OCI-LY1 (cell line): ENCODE data around the gene ACP5.
A peak's percentile ranks its signal among the peaks of the same experiment; 100 is the strongest.

Experiments used
- EZH2 ChIP-seq: fragments of 200-600 bp; sonication (generic), shearing (Covaris generic); IDR thresholded peaks from 2 replicates; pipeline ENCODE4 v1.8.0; 2017; ENCODE audit warnings: borderline replicate concordance, mixed run types, mild to moderate bottlenecking, antibody characterized with exemption, low read length, moderate library complexity, mixed read lengths
- TF ChIP-seq, protein P1 (sequence below): fragments of 200-600 bp; sonication (generic), shearing (Covaris generic); IDR thresholded peaks from 2 replicates; pipeline ENCODE4 v1.5.1; 2017; ENCODE audit warnings: mild to moderate bottlenecking, antibody characterized with exemption, low read length, moderate library complexity, mixed read lengths

DNA sequence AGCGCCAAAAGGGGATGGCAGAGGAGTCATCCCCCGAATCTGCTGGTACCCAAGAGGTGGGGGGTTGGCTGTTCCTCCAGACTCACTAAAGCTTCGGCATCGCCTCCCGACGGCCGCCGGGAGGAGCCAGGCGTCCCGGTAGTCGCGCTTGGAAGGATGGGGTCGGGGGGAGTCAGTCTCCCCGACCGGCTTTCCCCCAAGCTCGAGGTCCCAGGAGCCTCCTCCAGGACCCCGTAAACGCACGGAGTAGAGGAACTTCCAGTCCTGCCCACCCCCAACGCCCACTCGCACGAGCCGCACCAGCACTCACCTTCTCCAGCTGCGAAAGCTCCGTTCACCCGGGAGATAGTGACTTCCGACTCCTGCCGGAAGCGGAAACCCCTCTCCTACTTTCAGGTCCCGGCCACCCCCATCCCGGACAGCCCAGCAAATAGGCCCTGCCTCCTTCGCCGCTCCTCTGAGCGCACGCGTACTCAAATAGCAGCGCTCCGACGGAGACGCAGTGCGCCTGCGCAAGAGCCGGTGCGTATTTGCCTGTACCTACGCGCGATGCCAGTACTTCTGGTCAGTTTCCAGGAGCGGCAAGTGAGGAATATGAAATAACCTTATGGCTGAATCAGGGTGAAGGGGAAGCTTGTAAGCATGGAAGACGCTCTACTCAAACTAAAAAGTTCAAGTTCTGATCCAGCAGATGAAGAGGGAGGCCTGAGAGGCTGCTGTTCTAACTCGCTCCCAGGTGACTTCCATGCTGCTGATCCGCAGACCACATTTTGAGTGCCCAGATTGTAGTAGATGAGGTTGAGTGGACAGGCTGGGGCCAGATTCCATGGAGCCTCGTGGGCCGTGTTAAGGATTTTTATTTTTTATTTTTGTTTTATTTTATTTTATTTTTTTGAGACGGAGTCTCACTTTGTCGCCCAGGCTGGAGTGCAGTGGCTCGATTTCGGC lies 18.3 kb downstream of the ACP5 start, which contains the start of gene ELOF1:
- TF ChIP-seq, protein P1, sequence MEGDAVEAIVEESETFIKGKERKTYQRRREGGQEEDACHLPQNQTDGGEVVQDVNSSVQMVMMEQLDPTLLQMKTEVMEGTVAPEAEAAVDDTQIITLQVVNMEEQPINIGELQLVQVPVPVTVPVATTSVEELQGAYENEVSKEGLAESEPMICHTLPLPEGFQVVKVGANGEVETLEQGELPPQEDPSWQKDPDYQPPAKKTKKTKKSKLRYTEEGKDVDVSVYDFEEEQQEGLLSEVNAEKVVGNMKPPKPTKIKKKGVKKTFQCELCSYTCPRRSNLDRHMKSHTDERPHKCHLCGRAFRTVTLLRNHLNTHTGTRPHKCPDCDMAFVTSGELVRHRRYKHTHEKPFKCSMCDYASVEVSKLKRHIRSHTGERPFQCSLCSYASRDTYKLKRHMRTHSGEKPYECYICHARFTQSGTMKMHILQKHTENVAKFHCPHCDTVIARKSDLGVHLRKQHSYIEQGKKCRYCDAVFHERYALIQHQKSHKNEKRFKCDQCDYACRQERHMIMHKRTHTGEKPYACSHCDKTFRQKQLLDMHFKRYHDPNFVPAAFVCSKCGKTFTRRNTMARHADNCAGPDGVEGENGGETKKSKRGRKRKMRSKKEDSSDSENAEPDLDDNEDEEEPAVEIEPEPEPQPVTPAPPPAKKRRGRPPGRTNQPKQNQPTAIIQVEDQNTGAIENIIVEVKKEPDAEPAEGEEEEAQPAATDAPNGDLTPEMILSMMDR = peak; percentile 12; the same call in 1 of the 2 replicates
- no peak for TF ChIP-seq EZH2
